MCF 10A (cell line): Measurements from ENCODE around the gene NYNRIN. TPM values are rescaled to one million over a fixed set of nuclear protein-coding genes. Genes with fewer than 3 reads are reported as not detected.

Experiments used
- BruUV-seq: library from RNA; stranded (reverse); fragments of 400-500 nt; replicated peaks from 2 replicates; lab custom pipeline; 2021; lab: Mats Ljungman, UMichigan
- CTCF ChIA-PET: fragments of 300-600 bp; sonication (Branson Sonifier 250); formaldehyde crosslinking; extraction: SDS; loops from one replicate; lab custom pipeline; 2021; ENCODE audit warnings: antibody characterized with exemption, inconsistent platforms; lab: Yijun Ruan, JAX
- POLR2A ChIA-PET: fragments of 300-600, 350-650 bp; sonication (Branson Sonifier 250); formaldehyde crosslinking; extraction: SDS; loops from one replicate; lab custom pipeline; 2020; ENCODE audit warnings: antibody characterized with exemption, inconsistent platforms; lab: Yijun Ruan, JAX
- DNase-seq: peaks from one replicate; pipeline ENCODE4 v3.0.0-alpha.2; 2018; ENCODE audit not compliant: unreplicated experiment
- H3K27ac Mint-ChIP-seq: one replicate; pipeline ENCODE4 v1.8.0; 2022; ENCODE audit warnings: mild to moderate bottlenecking, low read depth, mixed read lengths; ENCODE audit not compliant: unreplicated experiment
- H3K27me3 Mint-ChIP-seq: one replicate; pipeline ENCODE4 v1.8.0; 2022; ENCODE audit warnings: mixed read lengths; ENCODE audit not compliant: insufficient read depth, unreplicated experiment
- H3K36me3 Mint-ChIP-seq: one replicate; pipeline ENCODE4 v1.8.0; 2022; ENCODE audit warnings: mild to moderate bottlenecking, moderate library complexity, mixed read lengths; ENCODE audit not compliant: insufficient read depth, unreplicated experiment
- H3K4me1 Mint-ChIP-seq: one replicate; pipeline ENCODE4 v1.8.0; 2022; ENCODE audit warnings: mixed read lengths; ENCODE audit not compliant: insufficient read depth, unreplicated experiment
- H3K4me3 Mint-ChIP-seq: one replicate; pipeline ENCODE4 v1.8.0; 2022; ENCODE audit warnings: mild to moderate bottlenecking, moderate library complexity, mixed read lengths; ENCODE audit not compliant: unreplicated experiment
- H3K9me3 Mint-ChIP-seq: one replicate; pipeline ENCODE4 v1.8.0; 2022; ENCODE audit warnings: mixed read lengths; ENCODE audit not compliant: unreplicated experiment
- intact Hi-C: fragments of 100-400 bp; cut with micrococcal nuclease; formaldehyde crosslinking; loops from 2 replicates; pipeline ENCODE4 v1.14.1; 2022
- total RNA-seq: library from RNA; stranded (reverse); gene quantifications from 2 replicates; pipeline ENCODE4 v1.2.3, GENCODE V29; 2022
- TF ChIP-seq, protein P1 (sequence below): fragments of 200-600 bp; IDR thresholded peaks from one replicate; pipeline ENCODE4 v1.8.0; 2022; ENCODE audit warnings: antibody characterized with exemption, mild to moderate bottlenecking; ENCODE audit not compliant: unreplicated experiment

NYNRIN gene
- total RNA-seq, 1 experiment from 2014 or later, result not detected

- peaks cover 13% of the 10 kb centered on the region for H3K4me1 Mint-ChIP-seq
- intact Hi-C loops, result no loop called here
- H3K36me3 Mint-ChIP-seq, result peaks cover 84% of the 10 kb centered on the region
- H3K27me3 Mint-ChIP-seq, result no peaks in the 10 kb centered on the region
- DNase-seq, result no peak
- TF ChIP-seq, protein P1, sequence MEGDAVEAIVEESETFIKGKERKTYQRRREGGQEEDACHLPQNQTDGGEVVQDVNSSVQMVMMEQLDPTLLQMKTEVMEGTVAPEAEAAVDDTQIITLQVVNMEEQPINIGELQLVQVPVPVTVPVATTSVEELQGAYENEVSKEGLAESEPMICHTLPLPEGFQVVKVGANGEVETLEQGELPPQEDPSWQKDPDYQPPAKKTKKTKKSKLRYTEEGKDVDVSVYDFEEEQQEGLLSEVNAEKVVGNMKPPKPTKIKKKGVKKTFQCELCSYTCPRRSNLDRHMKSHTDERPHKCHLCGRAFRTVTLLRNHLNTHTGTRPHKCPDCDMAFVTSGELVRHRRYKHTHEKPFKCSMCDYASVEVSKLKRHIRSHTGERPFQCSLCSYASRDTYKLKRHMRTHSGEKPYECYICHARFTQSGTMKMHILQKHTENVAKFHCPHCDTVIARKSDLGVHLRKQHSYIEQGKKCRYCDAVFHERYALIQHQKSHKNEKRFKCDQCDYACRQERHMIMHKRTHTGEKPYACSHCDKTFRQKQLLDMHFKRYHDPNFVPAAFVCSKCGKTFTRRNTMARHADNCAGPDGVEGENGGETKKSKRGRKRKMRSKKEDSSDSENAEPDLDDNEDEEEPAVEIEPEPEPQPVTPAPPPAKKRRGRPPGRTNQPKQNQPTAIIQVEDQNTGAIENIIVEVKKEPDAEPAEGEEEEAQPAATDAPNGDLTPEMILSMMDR, result peak; percentile 6
- BruUV-seq, result no TSS peak
- no peak overlapping the region for H3K27ac Mint-ChIP-seq
- ChIA-PET POLR2A (interaction anchor here (0.7 to 3.0 kb wide), 13 partner anchors 11 to 249 kb away, joined by 3 to 18 read pairs (median 5); partner anchors contain the start of genes LTB4R and TINF2), CTCF (interaction anchor here (0.6 to 12.0 kb wide), 36 partner anchors 10 to 877 kb away, joined by 3 to 626 read pairs (median 5); partner anchors contain the start of genes ADCY4, CHMP4A, CIDEB and LTB4R)
- H3K4me3 Mint-ChIP-seq, result no peak overlapping the region
- H3K9me3 Mint-ChIP-seq, result no peaks in the 10 kb centered on the region
These were observed 38.4 kb downstream of the NYNRIN start for GRCh38 chr14:24437020-24437735.

DNA sequence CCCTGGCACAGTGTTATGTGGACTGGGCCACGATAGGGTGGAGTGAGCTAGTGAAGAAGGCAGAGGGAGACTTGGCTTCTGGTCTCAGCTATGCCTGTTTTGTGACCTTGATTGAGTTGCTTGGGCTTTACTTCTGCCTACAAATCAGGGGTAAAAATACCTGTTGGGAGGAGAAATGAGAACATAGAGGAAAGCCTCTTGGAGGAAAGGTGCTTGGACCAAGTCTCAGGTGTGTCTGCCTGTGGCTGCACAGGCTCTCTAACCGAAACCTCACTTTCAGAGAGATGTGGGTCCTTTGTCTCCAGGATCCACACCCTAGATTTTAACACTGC lies 38.9 kb downstream of the NYNRIN start:
- intact Hi-C loops, result no loop called here

GRCh38 chr14:24438223-24439097 lies 39.7 kb downstream of the NYNRIN start:
- no peak overlapping the region for H3K27ac Mint-ChIP-seq

More for the DNA sequence above, 38.9 kb downstream of the NYNRIN start:
- no peaks in the 10 kb centered on the region for H3K27me3 Mint-ChIP-seq
- no peaks in the 10 kb centered on the region for H3K9me3 Mint-ChIP-seq
- H3K27ac Mint-ChIP-seq, result no peak overlapping the region
- TF ChIP-seq, protein P1, result no peak
- POLR2A ChIA-PET, result interaction anchor here (1.0 to 3.0 kb wide), 6 partner anchors 12 to 195 kb away, joined by 3 to 18 read pairs (median 6); partner anchors contain the start of genes LTB4R and TINF2
- no TSS peak for BruUV-seq
- no peak for DNase-seq
- H3K4me3 Mint-ChIP-seq, result no peak overlapping the region
- H3K4me1 Mint-ChIP-seq, result peaks cover 13% of the 10 kb centered on the region
- CTCF ChIA-PET, result interaction anchor here (0.8 to 12.0 kb wide), 23 partner anchors 11 to 487 kb away, joined by 3 to 626 read pairs (median 11); partner anchors contain the start of genes ADCY4, CIDEB, LTB4R and LTB4R2
- peaks cover 85% of the 10 kb centered on the region for H3K36me3 Mint-ChIP-seq

More at GRCh38 chr14:24438223-24439097, 39.7 kb downstream of the NYNRIN start:
- BruUV-seq, result no TSS peak
- CTCF ChIA-PET, result interaction anchor here (1.8 to 12.0 kb wide), 14 partner anchors 7 to 196 kb away, joined by 5 to 626 read pairs (median 25); partner anchors contain the start of genes ADCY4, CIDEB, KHNYN and LTB4R
- intact Hi-C loops, result no loop called here
- Mint-ChIP-seq H3K27me3 (no peaks in the 10 kb centered on the region), H3K4me3 (no peak overlapping the region), H3K4me1 (peaks cover 8% of the 10 kb centered on the region), H3K36me3 (peaks cover 80% of the 10 kb centered on the region), H3K9me3 (no peaks in the 10 kb centered on the region)
- TF ChIP-seq, protein P1, result no peak
- POLR2A ChIA-PET, result interaction anchor here (3.0 kb wide), 1 partner anchor 105 kb away, joined by 18 read pairs; no protein-coding TSS in a partner anchor
- no peak for DNase-seq
